Liver (tissue), 9 donors: ENCODE measurements around the gene MEGF6. TPM values are rescaled to one million over a fixed set of nuclear protein-coding genes. Genes with fewer than 3 reads are reported as not detected.

ENCODE experiments used
- DNase-seq: peaks from one replicate; pipeline ENCODE4 v3.0.0-alpha.2; 2017; ENCODE audit warnings: low spot score
- H3K27ac ChIP-seq, 2 donors: one replicate each; pipeline ENCODE4 v1.7.0; 2013; ENCODE audit warnings: inconsistent platforms in 2 of 2, low read length in 2 of 2, control low read depth in 1 of 2, low read depth in 1 of 2, mild to moderate bottlenecking in 1 of 2
- H3K27me3 ChIP-seq, 4 donors: one replicate each; pipeline versions ENCODE4 v1.6.1 to v1.7.0; 2013; ENCODE audit warnings: low read length in 3 of 4, inconsistent platforms in 1 of 4, mild to moderate bottlenecking in 1 of 4, moderate library complexity in 1 of 4; ENCODE audit not compliant: control insufficient read depth in 4 of 4, insufficient read depth in 4 of 4
- H3K36me3 ChIP-seq, 4 donors: one replicate each; pipeline versions ENCODE4 v1.6.1 to v1.7.0; 2013; ENCODE audit warnings: low read length in 3 of 4, mild to moderate bottlenecking in 3 of 4, low read depth in 1 of 4, moderate library complexity in 1 of 4; ENCODE audit not compliant: control insufficient read depth in 4 of 4, insufficient read depth in 3 of 4
- H3K4me1 ChIP-seq, 4 donors: one replicate each; pipeline versions ENCODE4 v1.6.1 to v1.7.0; 2013; ENCODE audit warnings: low read length in 3 of 4, mild to moderate bottlenecking in 3 of 4, moderate library complexity in 1 of 4; ENCODE audit not compliant: control insufficient read depth in 4 of 4, insufficient read depth in 4 of 4
- H3K4me3 ChIP-seq, 3 donors: one replicate each; pipeline versions ENCODE4 v1.6.1 to v1.7.0; 2013; ENCODE audit warnings: low read length in 3 of 3, control low read depth in 1 of 3, low read depth in 1 of 3, mild to moderate bottlenecking in 1 of 3
- H3K9ac ChIP-seq, 2 donors: one replicate each; pipeline ENCODE4 v1.7.0; 2013; ENCODE audit warnings: low read length in 2 of 2, mild to moderate bottlenecking in 2 of 2, moderate library complexity in 2 of 2, control low read depth in 1 of 2, low read depth in 1 of 2
- H3K9me3 ChIP-seq, 4 donors: one replicate each; pipeline versions ENCODE4 v1.6.1 to v1.7.0; 2013; ENCODE audit warnings: low read length in 3 of 4; ENCODE audit not compliant: control insufficient read depth in 4 of 4
- GABPA ChIP-seq, 2 donors: IDR thresholded peaks in 1 of 2; conservative IDR thresholded peaks in 1 of 2; 2 replicates each; pipeline ENCODE4 v1.6.1; 2016; ENCODE audit warnings: antibody characterized with exemption in 2 of 2, mild to moderate bottlenecking in 1 of 2, moderate library complexity in 1 of 2
- HNF4G ChIP-seq: IDR thresholded peaks from 2 replicates; pipeline ENCODE4 v1.6.1; 2016; ENCODE audit warnings: antibody characterized with exemption
- NR2F2 ChIP-seq: IDR thresholded peaks from 2 replicates; pipeline ENCODE4 v1.6.1; 2016; ENCODE audit warnings: antibody characterized with exemption
- RAD21 ChIP-seq, 2 donors: IDR thresholded peaks; 2 replicates each; pipeline ENCODE4 v1.6.1; 2016; ENCODE audit warnings: antibody characterized with exemption in 2 of 2, mild to moderate bottlenecking in 2 of 2
- RXRA ChIP-seq, 2 donors: IDR thresholded peaks; 2 replicates each; pipeline ENCODE4 v1.6.1; 2017 to 2018; ENCODE audit warnings: antibody characterized with exemption in 2 of 2, mild to moderate bottlenecking in 1 of 2
- SP1 ChIP-seq: IDR thresholded peaks from 2 replicates; pipeline ENCODE4 v1.6.1; 2018; ENCODE audit warnings: antibody characterized with exemption, mild to moderate bottlenecking
- WGBS: extraction: QIAGEN DNeasy Blood & Tissue Kit; methylation state at CpG from one replicate; pipeline ENCODE4 v1.1.7; 2013; 5-methylcytosine and 5-hydroxymethylcytosine counted together
- polyA plus RNA-seq, 2 donors: library from polyadenylated mRNA; stranded (reverse) in 1 of 2; unstranded in 1 of 2; fragments of 200-250 nt in 1 of 2; fragments of >200 nt in 1 of 2; fragmentation: Nextera tagmentation in 1 of 2; extraction: Ambion mirVana in 1 of 2; gene quantifications; one replicate each; pipeline versions ENCODE4 v1.2.1 to v1.2.3, GENCODE V29; 2013 to 2015
- total RNA-seq, 2 donors: library from RNA; depleted of rRNA; stranded (reverse); fragments of >200 nt; gene quantifications; one replicate each; pipeline ENCODE4 v1.2.3, GENCODE V29; 2014
- TF ChIP-seq, protein P1 (sequence below): IDR thresholded peaks from 2 replicates; pipeline ENCODE4 v1.6.1; 2016; ENCODE audit warnings: antibody characterized with exemption, mild to moderate bottlenecking
- TF ChIP-seq, protein P2 (sequence below): IDR thresholded peaks from 2 replicates; pipeline ENCODE4 v1.6.1; 2016; ENCODE audit warnings: antibody characterized with exemption
- TF ChIP-seq, protein P3 (sequence below): fragments of 150-350 bp; IDR thresholded peaks from 2 replicates; pipeline ENCODE4 v1.5.1; 2017; ENCODE audit warnings: improper control_type of control experiment, low read depth, low read length; ENCODE audit not compliant: missing input control
- TF ChIP-seq, protein P4 (sequence below): IDR thresholded peaks from 2 replicates; pipeline ENCODE4 v1.6.1; 2016; ENCODE audit warnings: antibody characterized with exemption
- donor health status: healthy.
- donor health status: healthy.
- donor health status: healthy.
- donor health status: healthy.
- donor health status: healthy.

Gene MEGF6
- total and polyA plus RNA-seq, 4 donors: 1.3 to 11.0 (median 4.0) TPM

DNA sequence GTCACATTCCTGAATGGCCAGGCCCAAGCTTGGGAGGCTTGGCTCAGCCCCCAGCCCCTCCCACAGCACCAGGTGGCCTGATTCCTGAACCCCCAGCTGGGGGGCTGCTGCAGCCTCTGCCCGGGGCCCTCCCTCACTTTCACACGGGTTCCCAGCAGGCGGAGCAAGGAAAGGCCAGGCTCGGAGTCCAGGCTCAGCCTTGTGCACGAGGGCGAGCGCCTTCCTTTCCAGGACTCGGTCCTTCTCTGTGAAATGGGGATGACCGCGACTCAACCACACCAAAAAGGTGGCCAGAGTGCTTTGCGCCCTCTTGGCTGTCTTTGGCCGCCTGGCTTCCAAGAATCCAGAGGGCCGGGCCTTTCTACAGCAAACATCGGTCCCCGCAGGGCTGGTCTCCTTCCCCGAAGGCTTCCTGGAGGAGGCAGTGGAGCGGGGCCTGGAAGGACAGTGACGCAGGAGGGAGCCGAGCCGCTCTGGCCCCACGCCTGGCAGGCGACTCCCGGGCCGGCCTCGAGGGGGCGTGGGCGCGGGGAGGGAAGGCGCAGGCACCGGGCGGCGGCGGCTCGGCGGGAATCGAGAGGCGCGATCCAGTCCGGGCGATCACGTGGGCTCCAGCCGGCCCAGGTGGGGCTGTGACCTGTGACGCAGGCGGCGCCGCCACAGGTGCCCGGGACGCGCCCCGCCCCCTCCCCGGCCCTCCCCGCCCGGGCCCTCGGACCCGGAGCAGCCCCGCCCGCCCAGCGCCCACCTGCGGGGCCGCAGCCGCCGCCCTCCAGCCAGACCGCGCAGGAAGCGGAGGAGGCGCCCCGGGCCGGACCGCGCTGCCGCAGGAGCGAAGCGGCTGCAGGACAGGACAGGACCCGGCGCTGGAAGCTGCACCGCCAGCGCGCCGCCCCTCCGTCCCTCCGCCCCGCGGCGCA, 157.2 kb downstream of the MEGF6 start, which contains the start of gene ARHGEF16:
ARHGEF16 (plus strand) TSS at position 775 of the 920 bp plus-strand sequence. CDS start 8,420 bp downstream, outside the sequence.
- peaks cover 0 to 17% (median 7%) of the 10 kb centered on the region in 4 donors for H3K4me1 ChIP-seq
- H3K27me3 ChIP-seq: peaks cover 0 to 4% (median 1%) of the 10 kb centered on the region in 4 donors
- H3K4me3 ChIP-seq: peak within 1 kb of the TSS in 2 of 3 donors; percentile 37 to 78
- no peaks in the 10 kb centered on the region for H3K9me3 ChIP-seq
- TF ChIP-seq RXRA (IDR thresholded peaks at IDR 0.05): no peak
- TF ChIP-seq, protein P1, sequence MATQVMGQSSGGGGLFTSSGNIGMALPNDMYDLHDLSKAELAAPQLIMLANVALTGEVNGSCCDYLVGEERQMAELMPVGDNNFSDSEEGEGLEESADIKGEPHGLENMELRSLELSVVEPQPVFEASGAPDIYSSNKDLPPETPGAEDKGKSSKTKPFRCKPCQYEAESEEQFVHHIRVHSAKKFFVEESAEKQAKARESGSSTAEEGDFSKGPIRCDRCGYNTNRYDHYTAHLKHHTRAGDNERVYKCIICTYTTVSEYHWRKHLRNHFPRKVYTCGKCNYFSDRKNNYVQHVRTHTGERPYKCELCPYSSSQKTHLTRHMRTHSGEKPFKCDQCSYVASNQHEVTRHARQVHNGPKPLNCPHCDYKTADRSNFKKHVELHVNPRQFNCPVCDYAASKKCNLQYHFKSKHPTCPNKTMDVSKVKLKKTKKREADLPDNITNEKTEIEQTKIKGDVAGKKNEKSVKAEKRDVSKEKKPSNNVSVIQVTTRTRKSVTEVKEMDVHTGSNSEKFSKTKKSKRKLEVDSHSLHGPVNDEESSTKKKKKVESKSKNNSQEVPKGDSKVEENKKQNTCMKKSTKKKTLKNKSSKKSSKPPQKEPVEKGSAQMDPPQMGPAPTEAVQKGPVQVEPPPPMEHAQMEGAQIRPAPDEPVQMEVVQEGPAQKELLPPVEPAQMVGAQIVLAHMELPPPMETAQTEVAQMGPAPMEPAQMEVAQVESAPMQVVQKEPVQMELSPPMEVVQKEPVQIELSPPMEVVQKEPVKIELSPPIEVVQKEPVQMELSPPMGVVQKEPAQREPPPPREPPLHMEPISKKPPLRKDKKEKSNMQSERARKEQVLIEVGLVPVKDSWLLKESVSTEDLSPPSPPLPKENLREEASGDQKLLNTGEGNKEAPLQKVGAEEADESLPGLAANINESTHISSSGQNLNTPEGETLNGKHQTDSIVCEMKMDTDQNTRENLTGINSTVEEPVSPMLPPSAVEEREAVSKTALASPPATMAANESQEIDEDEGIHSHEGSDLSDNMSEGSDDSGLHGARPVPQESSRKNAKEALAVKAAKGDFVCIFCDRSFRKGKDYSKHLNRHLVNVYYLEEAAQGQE: no peak
- TF ChIP-seq, protein P2, sequence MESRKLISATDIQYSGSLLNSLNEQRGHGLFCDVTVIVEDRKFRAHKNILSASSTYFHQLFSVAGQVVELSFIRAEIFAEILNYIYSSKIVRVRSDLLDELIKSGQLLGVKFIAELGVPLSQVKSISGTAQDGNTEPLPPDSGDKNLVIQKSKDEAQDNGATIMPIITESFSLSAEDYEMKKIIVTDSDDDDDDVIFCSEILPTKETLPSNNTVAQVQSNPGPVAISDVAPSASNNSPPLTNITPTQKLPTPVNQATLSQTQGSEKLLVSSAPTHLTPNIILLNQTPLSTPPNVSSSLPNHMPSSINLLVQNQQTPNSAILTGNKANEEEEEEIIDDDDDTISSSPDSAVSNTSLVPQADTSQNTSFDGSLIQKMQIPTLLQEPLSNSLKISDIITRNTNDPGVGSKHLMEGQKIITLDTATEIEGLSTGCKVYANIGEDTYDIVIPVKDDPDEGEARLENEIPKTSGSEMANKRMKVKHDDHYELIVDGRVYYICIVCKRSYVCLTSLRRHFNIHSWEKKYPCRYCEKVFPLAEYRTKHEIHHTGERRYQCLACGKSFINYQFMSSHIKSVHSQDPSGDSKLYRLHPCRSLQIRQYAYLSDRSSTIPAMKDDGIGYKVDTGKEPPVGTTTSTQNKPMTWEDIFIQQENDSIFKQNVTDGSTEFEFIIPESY: no peak
- TF ChIP-seq, protein P3, sequence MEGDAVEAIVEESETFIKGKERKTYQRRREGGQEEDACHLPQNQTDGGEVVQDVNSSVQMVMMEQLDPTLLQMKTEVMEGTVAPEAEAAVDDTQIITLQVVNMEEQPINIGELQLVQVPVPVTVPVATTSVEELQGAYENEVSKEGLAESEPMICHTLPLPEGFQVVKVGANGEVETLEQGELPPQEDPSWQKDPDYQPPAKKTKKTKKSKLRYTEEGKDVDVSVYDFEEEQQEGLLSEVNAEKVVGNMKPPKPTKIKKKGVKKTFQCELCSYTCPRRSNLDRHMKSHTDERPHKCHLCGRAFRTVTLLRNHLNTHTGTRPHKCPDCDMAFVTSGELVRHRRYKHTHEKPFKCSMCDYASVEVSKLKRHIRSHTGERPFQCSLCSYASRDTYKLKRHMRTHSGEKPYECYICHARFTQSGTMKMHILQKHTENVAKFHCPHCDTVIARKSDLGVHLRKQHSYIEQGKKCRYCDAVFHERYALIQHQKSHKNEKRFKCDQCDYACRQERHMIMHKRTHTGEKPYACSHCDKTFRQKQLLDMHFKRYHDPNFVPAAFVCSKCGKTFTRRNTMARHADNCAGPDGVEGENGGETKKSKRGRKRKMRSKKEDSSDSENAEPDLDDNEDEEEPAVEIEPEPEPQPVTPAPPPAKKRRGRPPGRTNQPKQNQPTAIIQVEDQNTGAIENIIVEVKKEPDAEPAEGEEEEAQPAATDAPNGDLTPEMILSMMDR: peak; percentile 49
- TF ChIP-seq SP1: peak; percentile 12
- TF ChIP-seq, protein P4, sequence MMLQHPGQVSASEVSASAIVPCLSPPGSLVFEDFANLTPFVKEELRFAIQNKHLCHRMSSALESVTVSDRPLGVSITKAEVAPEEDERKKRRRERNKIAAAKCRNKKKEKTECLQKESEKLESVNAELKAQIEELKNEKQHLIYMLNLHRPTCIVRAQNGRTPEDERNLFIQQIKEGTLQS: no peak
- TF ChIP-seq RAD21 (IDR thresholded peaks at IDR 0.05): peak; percentile 19 to 41
- no peak within 1 kb of the TSS for H3K9ac ChIP-seq
- DNase-seq: peak; percentile 56
- H3K27ac ChIP-seq: no peak within 1 kb of the TSS
- H3K36me3 ChIP-seq: no peaks in the 10 kb centered on the region
- 5% methylated on average over 84 of the region's 84 CpGs for WGBS

DNA sequence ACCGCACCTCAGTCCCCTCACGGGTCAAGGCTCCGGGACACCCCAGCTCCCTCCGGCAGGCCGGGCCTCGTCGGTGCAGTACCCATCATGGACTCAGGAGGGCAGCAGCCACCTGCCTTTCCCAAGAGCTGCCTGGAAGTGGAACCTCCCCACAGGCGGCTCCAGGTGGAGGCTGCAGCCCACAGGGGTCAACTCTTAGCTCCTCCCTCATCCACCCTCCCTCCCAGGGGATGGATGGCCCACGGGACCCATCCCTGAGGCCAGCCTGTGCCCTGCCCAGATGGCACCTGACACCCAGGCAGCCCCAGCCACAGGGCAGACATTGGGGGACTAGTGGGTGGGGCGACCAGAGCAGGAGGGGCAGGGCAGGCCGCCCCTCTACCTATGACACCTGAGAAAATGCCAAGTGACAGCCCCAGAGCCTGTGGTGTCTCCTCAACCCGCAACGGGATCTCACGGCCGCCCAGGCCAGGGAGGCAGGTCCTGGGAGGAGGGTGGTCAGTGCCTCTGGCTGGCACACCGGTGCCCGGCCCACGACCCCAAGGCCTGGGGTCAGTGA, 158.0 kb downstream of the MEGF6 start:
- Histone ChIP-seq H3K9ac (peak overlapping the region in 1 of 2 donors; percentile 20), H3K9me3 (no peaks in the 10 kb centered on the region), H3K4me3 (no peak overlapping the region), H3K36me3 (no peaks in the 10 kb centered on the region), H3K4me1 (peaks cover 0 to 17% (median 7%) of the 10 kb centered on the region in 4 donors), H3K27ac (no peak overlapping the region), H3K27me3 (peaks cover 0 to 4% (median 1%) of the 10 kb centered on the region in 4 donors)
- DNase-seq: peak; percentile 80
- 24% methylated on average over 18 of the region's 18 CpGs for WGBS
- TF ChIP-seq GABPA (IDR thresholded peaks at IDR 0.05 in 1 of 2, conservative IDR thresholded peaks at IDR 0.05 in 1 of 2) (no peak), NR2F2 (no peak), HNF4G (no peak)
- TF ChIP-seq, protein P2: no peak
- TF ChIP-seq, protein P4: no peak
- TF ChIP-seq, protein P3: peak; percentile 95
